ENCODE data around the gene PALMD. TPM values are rescaled to one million over a fixed set of nuclear protein-coding genes. Genes with fewer than 3 reads are reported as not detected.

The PALMD gene
- polyA plus RNA-seq, 2 of the 4 experiments (the other 2 are of a cell fraction) = 0.92 to 3.1 TPM

DNA sequence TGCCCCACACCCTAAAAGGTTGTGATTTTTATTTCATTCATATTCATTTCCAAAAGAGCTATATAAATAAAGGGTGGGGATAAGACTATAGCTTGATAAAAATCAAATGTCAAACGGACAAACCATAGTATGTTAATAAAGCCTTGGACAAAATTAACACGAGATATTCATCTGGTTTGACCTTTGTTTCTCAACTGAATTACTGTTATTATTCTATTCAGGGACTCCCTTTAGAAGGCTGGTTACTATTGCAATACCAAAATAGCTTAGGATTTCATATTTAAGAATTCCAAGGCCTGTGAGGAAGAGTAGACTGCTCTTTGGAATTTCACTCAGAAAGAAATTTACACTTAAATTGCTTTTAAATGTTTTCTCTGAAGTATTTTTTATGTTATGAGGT lies 10.2 kb upstream of the PALMD start (continued):
- TF ChIP-seq ESRRA (IDR thresholded peaks at IDR 0.05; ENCODE audit: borderline replicate concordance, low read length) (no peak), RNF2 (IDR thresholded peaks at IDR 0.05; ENCODE audit: borderline replicate concordance, low read depth) (no peak), ELK1 (IDR thresholded peaks at IDR 0.05; ENCODE audit: low read depth, low read length) (no peak), JUNB (IDR thresholded peaks at IDR 0.05) (no peak)
- TF ChIP-seq, protein P1, sequence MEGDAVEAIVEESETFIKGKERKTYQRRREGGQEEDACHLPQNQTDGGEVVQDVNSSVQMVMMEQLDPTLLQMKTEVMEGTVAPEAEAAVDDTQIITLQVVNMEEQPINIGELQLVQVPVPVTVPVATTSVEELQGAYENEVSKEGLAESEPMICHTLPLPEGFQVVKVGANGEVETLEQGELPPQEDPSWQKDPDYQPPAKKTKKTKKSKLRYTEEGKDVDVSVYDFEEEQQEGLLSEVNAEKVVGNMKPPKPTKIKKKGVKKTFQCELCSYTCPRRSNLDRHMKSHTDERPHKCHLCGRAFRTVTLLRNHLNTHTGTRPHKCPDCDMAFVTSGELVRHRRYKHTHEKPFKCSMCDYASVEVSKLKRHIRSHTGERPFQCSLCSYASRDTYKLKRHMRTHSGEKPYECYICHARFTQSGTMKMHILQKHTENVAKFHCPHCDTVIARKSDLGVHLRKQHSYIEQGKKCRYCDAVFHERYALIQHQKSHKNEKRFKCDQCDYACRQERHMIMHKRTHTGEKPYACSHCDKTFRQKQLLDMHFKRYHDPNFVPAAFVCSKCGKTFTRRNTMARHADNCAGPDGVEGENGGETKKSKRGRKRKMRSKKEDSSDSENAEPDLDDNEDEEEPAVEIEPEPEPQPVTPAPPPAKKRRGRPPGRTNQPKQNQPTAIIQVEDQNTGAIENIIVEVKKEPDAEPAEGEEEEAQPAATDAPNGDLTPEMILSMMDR (IDR thresholded peaks at IDR 0.05) = no peak

- ChIA-PET CTCF (no interaction called here), POLR2A (no interaction called here)
- Histone ChIP-seq H3K4me2 (no peak overlapping the region), H3K4me1 (no peaks in the 10 kb centered on the region), H3K27ac (no peak overlapping the region), H3K4me3 (no peak overlapping the region), H3K9me3 (no peaks in the 10 kb centered on the region)
- 72% methylated on average over 2 of the region's 2 CpGs for WGBS (ENCODE audit: missing lambda C conversion rate)
- FAIRE-seq = no peak
- no peak for DNase-seq (ENCODE audit: low read depth in 1 of 2, low spot score in 1 of 2)
- TF ChIP-seq NR3C1 (IDR thresholded peaks at IDR 0.05) = no peak
- no peak for TF ChIP-seq MYC (IDR thresholded peaks at IDR 0.05; ENCODE audit: borderline replicate concordance, low read length)
- no peak for TF ChIP-seq ZSCAN20 (CRISPR knock-in tag; IDR thresholded peaks at IDR 0.05)
- TF ChIP-seq NFE2L2 (conservative IDR thresholded peaks at IDR 0.05; ENCODE audit: low read length) = no peak
- TF ChIP-seq ELK1 (IDR thresholded peaks at IDR 0.05; ENCODE audit: low read depth, low read length) = no peak
- no peak for TF ChIP-seq PHF8 (IDR thresholded peaks at IDR 0.05; ENCODE audit: borderline replicate concordance, low read depth)
- TF ChIP-seq RARB (CRISPR knock-in tag; IDR thresholded peaks at IDR 0.05) = no peak
- no peak for TF ChIP-seq HOXA7 (CRISPR knock-in tag; IDR thresholded peaks at IDR 0.05)
- no peak for TF ChIP-seq CBX8 (IDR thresholded peaks at IDR 0.05)
- no peak for TF ChIP-seq RCOR1 (IDR thresholded peaks at IDR 0.05; ENCODE audit: low read depth, low read length)
- no peak for TF ChIP-seq MAFK (IDR thresholded peaks at IDR 0.05; ENCODE audit: partially characterized antibody)
- no peak for TF ChIP-seq JUNB (IDR thresholded peaks at IDR 0.05)
- no peak for TF ChIP-seq SMC3 (IDR thresholded peaks at IDR 0.05)
- TF ChIP-seq, protein P2, sequence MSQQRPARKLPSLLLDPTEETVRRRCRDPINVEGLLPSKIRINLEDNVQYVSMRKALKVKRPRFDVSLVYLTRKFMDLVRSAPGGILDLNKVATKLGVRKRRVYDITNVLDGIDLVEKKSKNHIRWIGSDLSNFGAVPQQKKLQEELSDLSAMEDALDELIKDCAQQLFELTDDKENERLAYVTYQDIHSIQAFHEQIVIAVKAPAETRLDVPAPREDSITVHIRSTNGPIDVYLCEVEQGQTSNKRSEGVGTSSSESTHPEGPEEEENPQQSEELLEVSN (IDR thresholded peaks at IDR 0.05; ENCODE audit: borderline replicate concordance, low read depth) = no peak
- no peak for TF ChIP-seq KDM5A (IDR thresholded peaks at IDR 0.05)
- TF ChIP-seq GATA3 (IDR thresholded peaks at IDR 0.05; ENCODE audit: borderline replicate concordance) = no peak
- TF ChIP-seq, protein P3, sequence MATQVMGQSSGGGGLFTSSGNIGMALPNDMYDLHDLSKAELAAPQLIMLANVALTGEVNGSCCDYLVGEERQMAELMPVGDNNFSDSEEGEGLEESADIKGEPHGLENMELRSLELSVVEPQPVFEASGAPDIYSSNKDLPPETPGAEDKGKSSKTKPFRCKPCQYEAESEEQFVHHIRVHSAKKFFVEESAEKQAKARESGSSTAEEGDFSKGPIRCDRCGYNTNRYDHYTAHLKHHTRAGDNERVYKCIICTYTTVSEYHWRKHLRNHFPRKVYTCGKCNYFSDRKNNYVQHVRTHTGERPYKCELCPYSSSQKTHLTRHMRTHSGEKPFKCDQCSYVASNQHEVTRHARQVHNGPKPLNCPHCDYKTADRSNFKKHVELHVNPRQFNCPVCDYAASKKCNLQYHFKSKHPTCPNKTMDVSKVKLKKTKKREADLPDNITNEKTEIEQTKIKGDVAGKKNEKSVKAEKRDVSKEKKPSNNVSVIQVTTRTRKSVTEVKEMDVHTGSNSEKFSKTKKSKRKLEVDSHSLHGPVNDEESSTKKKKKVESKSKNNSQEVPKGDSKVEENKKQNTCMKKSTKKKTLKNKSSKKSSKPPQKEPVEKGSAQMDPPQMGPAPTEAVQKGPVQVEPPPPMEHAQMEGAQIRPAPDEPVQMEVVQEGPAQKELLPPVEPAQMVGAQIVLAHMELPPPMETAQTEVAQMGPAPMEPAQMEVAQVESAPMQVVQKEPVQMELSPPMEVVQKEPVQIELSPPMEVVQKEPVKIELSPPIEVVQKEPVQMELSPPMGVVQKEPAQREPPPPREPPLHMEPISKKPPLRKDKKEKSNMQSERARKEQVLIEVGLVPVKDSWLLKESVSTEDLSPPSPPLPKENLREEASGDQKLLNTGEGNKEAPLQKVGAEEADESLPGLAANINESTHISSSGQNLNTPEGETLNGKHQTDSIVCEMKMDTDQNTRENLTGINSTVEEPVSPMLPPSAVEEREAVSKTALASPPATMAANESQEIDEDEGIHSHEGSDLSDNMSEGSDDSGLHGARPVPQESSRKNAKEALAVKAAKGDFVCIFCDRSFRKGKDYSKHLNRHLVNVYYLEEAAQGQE (IDR thresholded peaks at IDR 0.05) = no peak
- TF ChIP-seq ESRRA (IDR thresholded peaks at IDR 0.05; ENCODE audit: borderline replicate concordance, low read length) = no peak
- ATAC-seq = no peak
Observed at GRCh38 chr1:99636647-99637175, 9.2 kb upstream of the PALMD start.

Data from A549 (cell line).